Brain microvascular endothelial cell (primary cell): ENCODE data around the gene THOP1.
"Not testable (repeated sequence)": the region's sequence is repeated elsewhere in the genome, so short reads cannot be mapped to it uniquely, and the experiment has no call there.

Experiments used
- DNase-seq: peaks from one replicate; pipeline ENCODE4 v3.0.0-alpha.2; 2020
- H3K27ac ChIP-seq: fragments of 250-450 bp; sonication (Bioruptor Pico); 2 replicates; pipeline ENCODE4 v1.5.1; 2020; ENCODE audit warnings: mild to moderate bottlenecking, moderate library complexity
- H3K27me3 ChIP-seq: fragments of 250-450 bp; sonication (Bioruptor Pico); replicated peaks from 2 replicates; pipeline ENCODE4 v1.5.1; 2020; ENCODE audit warnings: mild to moderate bottlenecking
- H3K36me3 ChIP-seq: fragments of 250-450 bp; sonication (Bioruptor Pico); replicated peaks from 2 replicates; pipeline ENCODE4 v1.5.1; 2020; ENCODE audit warnings: mild to moderate bottlenecking
- H3K4me3 ChIP-seq: 2 replicates; pipeline ENCODE4 v1.5.1; 2011; ENCODE audit warnings: low read depth, mild to moderate bottlenecking, control low read depth, low read length, moderate library complexity
- in situ Hi-C: cut with HindIII; loops from 2 replicates; pipeline ENCODE4 v1.10.0; 2017; ENCODE audit warnings: low sequenced_read_pairs, low pct_ligation_motif_present
- TF ChIP-seq, protein P1 (sequence below): IDR thresholded peaks from 2 replicates; pipeline ENCODE4 v1.5.1; 2011; ENCODE audit warnings: low read depth, mild to moderate bottlenecking, moderate library complexity, low read length, control low read depth, inconsistent platforms; ENCODE audit errors: missing control alignments

The THOP1 gene

DNA sequence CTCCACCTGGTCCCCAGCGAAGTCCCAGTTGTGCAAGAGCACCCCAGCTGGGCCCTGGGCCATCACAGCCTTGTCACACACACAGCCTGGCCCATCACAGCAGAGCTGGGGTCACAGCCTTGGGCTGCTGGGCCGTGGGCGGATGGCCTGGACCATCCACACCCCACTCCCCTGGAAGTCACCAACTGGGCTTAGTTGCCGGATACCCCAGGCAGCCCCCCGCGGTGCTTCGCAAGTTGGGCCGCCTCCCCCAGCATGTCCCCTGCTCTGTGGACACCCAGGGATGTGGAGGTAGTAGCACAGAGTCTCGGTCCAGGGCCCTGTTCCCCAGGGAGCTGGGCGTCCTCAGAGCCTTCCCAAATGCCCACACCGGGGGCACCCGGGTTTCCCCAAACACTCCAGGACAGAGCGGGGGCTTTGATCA is 29.9 kb downstream of the THOP1 start:
- Histone ChIP-seq H3K36me3 (peaks cover 15% of the 10 kb centered on the region), H3K27me3 (no peaks in the 10 kb centered on the region), H3K4me3 (no peak overlapping the region), H3K27ac (no peak overlapping the region)
- no peak for DNase-seq
- in situ Hi-C loops, result no loop called here
- TF ChIP-seq, protein P1, sequence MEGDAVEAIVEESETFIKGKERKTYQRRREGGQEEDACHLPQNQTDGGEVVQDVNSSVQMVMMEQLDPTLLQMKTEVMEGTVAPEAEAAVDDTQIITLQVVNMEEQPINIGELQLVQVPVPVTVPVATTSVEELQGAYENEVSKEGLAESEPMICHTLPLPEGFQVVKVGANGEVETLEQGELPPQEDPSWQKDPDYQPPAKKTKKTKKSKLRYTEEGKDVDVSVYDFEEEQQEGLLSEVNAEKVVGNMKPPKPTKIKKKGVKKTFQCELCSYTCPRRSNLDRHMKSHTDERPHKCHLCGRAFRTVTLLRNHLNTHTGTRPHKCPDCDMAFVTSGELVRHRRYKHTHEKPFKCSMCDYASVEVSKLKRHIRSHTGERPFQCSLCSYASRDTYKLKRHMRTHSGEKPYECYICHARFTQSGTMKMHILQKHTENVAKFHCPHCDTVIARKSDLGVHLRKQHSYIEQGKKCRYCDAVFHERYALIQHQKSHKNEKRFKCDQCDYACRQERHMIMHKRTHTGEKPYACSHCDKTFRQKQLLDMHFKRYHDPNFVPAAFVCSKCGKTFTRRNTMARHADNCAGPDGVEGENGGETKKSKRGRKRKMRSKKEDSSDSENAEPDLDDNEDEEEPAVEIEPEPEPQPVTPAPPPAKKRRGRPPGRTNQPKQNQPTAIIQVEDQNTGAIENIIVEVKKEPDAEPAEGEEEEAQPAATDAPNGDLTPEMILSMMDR, result no peak

DNA sequence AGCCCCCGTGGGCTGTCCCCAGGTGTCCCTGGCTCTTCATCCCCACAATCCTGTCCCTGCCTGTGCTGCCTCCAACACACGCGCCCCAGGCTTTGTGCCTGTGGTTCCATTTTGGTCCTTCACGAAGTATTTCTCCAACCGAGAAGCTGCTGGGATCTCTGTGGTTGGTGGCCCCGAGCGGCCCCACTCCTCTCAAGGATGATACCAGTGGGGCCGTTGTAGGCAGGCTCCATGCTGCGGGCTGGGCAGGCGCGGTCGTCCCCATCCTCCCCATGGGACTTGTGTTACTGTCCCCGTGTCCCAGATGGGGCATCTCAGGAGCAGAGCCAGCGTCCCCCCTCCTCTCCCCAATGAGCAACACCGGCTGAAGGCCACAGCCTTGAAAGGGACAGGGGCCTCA is 30.6 kb downstream of the THOP1 start:
- no peaks in the 10 kb centered on the region for H3K27me3 ChIP-seq
- no peak overlapping the region for H3K4me3 ChIP-seq
- no peak overlapping the region for H3K27ac ChIP-seq
- peaks cover 11% of the 10 kb centered on the region for H3K36me3 ChIP-seq
- TF ChIP-seq, protein P1, result no peak
- DNase-seq, result no peak
- in situ Hi-C loops, result no loop called here

DNA sequence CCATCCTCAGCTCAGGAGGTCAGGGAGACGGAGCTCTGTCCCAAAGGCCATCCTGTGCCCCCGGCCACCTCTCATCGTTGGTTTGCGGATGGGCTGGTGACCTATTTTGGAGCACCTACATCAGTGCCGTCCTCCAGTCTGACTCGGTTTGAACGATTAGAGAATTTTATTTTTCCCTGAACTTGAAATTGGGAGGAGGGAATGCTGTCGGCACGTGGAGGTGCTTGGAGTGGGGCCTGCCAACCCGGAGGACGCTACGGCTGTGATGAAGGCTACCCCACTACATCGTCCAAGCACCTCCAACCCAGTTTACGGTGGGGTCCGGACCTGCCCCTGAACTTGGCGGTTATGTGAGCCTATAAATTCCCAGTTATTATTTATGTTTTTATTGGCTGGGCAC is 31.3 kb downstream of the THOP1 start:
- Histone ChIP-seq H3K4me3 (no peak overlapping the region), H3K36me3 (peaks cover 11% of the 10 kb centered on the region), H3K27me3 (no peaks in the 10 kb centered on the region), H3K27ac (no peak overlapping the region)
- in situ Hi-C loops, result no loop called here
- no peak for DNase-seq
- TF ChIP-seq, protein P1, result no peak

DNA sequence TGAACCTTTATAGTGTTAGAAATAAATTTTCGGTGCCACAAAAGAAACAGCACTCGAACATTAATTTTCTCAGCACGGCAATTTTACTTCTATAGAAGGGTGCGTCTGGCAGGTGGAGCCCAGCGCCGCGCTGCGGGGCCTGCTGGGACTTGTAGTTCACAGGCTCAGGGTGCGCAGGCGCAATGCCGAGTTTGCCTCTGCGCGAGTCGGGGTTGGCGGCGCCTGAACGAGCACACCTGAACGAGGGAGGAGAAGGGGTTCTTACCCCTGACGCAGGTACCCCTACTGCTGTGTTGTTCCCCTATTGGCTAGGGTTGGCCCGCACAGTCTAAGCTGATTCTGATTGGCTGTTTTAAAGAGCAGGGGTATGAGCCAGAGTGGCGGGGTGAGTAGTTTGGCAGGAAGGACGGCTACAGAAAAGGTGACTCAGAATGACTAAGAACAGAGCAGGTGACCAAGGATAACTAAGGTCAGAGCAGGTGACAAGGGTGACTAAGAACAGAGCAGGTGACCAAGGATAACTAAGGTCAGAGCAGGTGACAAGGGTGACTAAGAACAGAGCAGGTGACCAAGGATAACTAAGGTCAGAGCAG is 32.0 kb downstream of the THOP1 start:
- H3K4me3 ChIP-seq, DNase-seq, H3K27ac ChIP-seq, in situ Hi-C loops, H3K27me3 ChIP-seq: not testable (repeated sequence)
- H3K36me3 ChIP-seq, result peaks cover 11% of the 10 kb centered on the region

DNA sequence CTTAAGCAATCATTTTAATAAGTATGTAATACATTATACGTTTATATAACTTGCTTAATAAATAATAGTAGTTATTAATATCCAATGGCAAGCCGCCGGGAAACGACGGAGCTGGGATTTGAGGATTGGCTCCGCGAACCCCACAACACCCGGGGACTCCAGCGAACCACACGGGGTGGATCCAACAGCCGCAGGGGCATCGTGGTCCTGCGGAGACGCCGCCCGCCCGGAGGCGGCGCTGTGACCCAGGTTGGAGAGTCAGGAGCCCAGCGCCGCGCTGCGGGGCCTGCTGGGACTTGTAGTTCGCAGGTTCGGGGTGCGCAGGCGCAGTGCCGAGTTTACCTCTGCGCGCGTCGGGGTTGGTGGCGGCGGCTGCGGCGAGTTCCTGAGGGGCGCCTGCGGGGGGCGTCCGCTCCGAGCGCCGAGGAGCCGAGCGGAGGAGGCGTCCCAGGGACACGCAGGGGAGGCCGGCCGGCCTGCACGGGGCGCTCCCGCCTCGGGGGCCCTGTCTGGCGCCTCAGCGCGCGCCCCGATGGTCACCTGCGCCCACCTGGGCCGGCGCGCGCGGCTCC is 34.3 kb downstream of the THOP1 start, which contains the start of gene ZNF554:
Gene ZNF554, plus strand, starts transcription at position 329 of the 572 bp plus-strand sequence. Its CDS starts 204 bp downstream, at position 533.
- Histone ChIP-seq H3K27ac (no peak within 1 kb of the TSS), H3K27me3 (no peaks in the 10 kb centered on the region), H3K36me3 (no peaks in the 10 kb centered on the region), H3K4me3 (peak within 1 kb of the TSS; percentile 68)
- in situ Hi-C loops, result no loop called here
- TF ChIP-seq, protein P1, result peak; percentile 91
- DNase-seq, result peak; percentile 90

DNA sequence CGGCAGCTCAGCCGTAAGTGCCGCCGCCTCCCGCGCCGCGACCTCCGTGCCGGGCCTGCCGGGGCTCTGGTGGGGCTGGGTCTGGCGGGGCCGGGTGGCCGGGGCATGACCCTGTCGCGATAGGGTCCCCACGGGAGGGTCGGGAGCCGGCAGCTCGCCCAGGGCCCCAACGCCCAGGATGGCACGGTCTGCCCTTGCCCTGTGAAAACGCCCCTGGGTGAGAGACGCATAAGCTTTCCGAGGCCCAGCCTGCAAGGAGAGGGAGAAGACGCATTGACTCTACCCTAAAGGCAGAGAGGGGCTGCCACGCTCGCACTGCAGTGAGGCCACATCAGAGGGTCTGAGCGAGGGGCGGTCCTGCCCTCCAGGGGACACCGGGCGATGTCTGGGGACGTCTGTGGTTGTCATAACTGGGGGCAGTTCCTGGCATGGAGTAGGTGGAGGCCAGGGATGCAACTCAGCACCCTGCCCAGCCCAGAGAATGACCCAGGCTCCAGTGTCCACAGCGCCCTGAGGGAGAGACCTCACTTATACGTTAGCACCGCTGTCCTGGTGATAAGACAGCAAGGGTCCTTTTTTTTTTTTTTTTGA is 34.9 kb downstream of the THOP1 start:
- in situ Hi-C loops, result no loop called here
- H3K4me3 ChIP-seq, result peak overlapping the region; percentile 68
- no peaks in the 10 kb centered on the region for H3K36me3 ChIP-seq
- no peaks in the 10 kb centered on the region for H3K27me3 ChIP-seq
- TF ChIP-seq, protein P1, result no peak
- H3K27ac ChIP-seq, result no peak overlapping the region
- DNase-seq, result no peak
